ENCODE measurements around the gene LRP2. TPM values are rescaled to one million over a fixed set of nuclear protein-coding genes. Genes with fewer than 3 reads are reported as not detected.

Gene LRP2
- total RNA-seq, 1 donor from 2014 or later: 0.24 TPM

DNA sequence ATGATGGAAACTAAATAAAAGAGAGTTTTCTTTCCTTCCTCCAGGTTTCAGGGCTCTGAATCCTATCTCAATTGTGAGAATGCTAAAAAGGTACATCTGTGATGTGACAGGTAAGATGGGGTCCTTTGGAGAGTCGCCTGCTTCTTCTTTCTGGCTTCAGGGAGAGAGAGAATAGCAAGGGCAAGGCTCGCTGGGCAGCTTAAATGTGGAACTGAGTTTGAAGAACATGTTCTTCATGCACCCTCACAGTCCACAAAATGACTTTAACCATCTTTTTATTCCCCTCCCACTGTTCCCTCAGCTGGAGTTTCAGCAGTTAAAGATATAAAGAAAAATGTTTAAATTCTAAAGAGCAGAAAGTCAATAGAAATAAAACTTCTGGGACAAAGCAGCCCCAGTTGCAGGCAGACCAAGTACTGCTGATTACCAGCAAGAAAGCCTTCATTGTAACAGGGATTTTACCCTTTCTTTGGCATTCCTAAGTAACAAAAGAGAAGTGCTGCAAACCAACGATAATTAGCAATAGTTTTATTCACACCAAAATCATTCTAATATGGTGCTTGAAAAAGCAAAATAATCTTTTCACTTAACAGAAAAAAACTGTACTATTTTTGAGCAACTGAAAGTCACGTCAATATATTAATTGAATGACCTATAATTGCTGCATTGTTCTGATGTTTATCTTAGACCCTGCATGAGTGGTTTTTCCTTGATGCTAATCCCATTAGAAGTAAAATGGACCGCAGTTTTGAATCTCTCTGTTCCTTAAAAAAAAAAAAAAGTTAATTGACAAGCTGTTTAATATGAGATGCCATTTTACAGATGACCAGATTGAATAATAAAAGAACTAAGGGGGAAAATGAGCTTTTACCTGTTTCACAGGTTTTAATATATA is 61.5 kb downstream of the LRP2 start:
- Mint-ChIP-seq H3K4me1 (ENCODE audit: unreplicated experiment) (peaks cover 3% of the 10 kb centered on the region), H3K27me3 (ENCODE audit: unreplicated experiment) (peaks cover 20% of the 10 kb centered on the region), H3K36me3 (ENCODE audit: unreplicated experiment) (no peaks in the 10 kb centered on the region), H3K4me3 (ENCODE audit: unreplicated experiment) (no peak overlapping the region), H3K27ac (ENCODE audit: unreplicated experiment) (no peak overlapping the region), H3K9me3 (ENCODE audit: unreplicated experiment) (no peaks in the 10 kb centered on the region)
- TF ChIP-seq, protein P1, sequence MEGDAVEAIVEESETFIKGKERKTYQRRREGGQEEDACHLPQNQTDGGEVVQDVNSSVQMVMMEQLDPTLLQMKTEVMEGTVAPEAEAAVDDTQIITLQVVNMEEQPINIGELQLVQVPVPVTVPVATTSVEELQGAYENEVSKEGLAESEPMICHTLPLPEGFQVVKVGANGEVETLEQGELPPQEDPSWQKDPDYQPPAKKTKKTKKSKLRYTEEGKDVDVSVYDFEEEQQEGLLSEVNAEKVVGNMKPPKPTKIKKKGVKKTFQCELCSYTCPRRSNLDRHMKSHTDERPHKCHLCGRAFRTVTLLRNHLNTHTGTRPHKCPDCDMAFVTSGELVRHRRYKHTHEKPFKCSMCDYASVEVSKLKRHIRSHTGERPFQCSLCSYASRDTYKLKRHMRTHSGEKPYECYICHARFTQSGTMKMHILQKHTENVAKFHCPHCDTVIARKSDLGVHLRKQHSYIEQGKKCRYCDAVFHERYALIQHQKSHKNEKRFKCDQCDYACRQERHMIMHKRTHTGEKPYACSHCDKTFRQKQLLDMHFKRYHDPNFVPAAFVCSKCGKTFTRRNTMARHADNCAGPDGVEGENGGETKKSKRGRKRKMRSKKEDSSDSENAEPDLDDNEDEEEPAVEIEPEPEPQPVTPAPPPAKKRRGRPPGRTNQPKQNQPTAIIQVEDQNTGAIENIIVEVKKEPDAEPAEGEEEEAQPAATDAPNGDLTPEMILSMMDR (IDR thresholded peaks at IDR 0.05): no peak
- DNase-seq (ENCODE audit: extremely low spot score, unreplicated experiment): no peak

DNA sequence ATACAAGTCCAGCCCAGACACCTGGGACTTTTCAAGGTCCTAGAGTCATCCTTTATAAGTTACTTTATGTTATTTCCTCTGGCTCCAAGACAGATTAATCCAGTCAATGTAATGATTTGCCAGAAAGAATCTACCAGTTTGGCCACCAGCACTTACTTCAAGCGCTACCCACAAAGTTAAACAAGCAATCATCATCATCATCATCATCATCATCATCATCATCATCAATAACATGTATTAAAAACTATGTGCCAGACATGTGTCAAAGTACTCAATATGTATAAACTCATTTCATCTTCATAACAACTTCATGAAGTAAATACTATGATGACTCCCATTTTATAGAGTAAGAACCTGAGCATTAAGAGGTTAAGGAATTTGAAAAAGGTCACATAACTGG is 64.3 kb downstream of the LRP2 start:
- H3K4me3 Mint-ChIP-seq (ENCODE audit: unreplicated experiment): no peak overlapping the region
- peaks cover 20% of the 10 kb centered on the region for H3K27me3 Mint-ChIP-seq (ENCODE audit: unreplicated experiment)
- no peaks in the 10 kb centered on the region for H3K36me3 Mint-ChIP-seq (ENCODE audit: unreplicated experiment)
- H3K4me1 Mint-ChIP-seq (ENCODE audit: unreplicated experiment): no peaks in the 10 kb centered on the region
- no peak overlapping the region for H3K27ac Mint-ChIP-seq (ENCODE audit: unreplicated experiment)
- H3K9me3 Mint-ChIP-seq (ENCODE audit: unreplicated experiment): no peaks in the 10 kb centered on the region
- TF ChIP-seq, protein P1 (IDR thresholded peaks at IDR 0.05): no peak
- DNase-seq (ENCODE audit: extremely low spot score, unreplicated experiment): no peak

DNA sequence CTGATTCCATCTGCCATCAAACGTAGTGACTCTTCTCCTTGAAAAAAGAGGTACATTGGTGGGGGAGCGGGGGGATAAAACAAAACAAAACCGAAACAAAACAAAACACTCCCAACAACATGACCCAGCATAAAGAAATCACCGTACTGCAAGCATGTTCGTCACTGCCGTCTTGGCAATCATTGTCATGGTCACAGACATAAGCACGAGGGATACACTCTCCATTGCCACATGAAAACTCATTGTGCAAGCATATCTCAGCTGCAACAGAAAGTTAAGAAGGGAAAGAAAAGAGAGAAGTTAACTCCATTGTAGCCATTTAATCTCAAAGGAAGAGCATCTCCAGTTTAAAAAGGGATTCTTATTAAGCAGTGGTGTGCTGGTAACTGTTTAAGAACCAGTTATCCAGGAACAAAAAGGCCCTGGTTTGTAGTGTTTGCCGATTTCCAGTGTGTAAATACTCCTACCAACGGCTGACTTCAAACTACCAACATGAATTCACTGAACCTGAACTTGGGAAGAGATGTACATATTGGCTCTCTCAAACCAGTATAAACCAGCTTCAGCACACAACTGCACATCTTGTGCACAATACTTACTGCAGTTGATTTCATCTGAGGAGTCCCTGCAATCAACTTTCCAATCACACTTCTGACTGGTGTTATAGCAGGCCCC is 68.2 kb downstream of the LRP2 start:
- no peaks in the 10 kb centered on the region for H3K36me3 Mint-ChIP-seq (ENCODE audit: unreplicated experiment)
- H3K27me3 Mint-ChIP-seq (ENCODE audit: unreplicated experiment): peaks cover 5% of the 10 kb centered on the region
- TF ChIP-seq, protein P1 (IDR thresholded peaks at IDR 0.05): no peak
- no peak overlapping the region for H3K27ac Mint-ChIP-seq (ENCODE audit: unreplicated experiment)
- no peaks in the 10 kb centered on the region for H3K9me3 Mint-ChIP-seq (ENCODE audit: unreplicated experiment)
- no peak for DNase-seq (ENCODE audit: extremely low spot score, unreplicated experiment)
- no peaks in the 10 kb centered on the region for H3K4me1 Mint-ChIP-seq (ENCODE audit: unreplicated experiment)
- no peak overlapping the region for H3K4me3 Mint-ChIP-seq (ENCODE audit: unreplicated experiment)

DNA sequence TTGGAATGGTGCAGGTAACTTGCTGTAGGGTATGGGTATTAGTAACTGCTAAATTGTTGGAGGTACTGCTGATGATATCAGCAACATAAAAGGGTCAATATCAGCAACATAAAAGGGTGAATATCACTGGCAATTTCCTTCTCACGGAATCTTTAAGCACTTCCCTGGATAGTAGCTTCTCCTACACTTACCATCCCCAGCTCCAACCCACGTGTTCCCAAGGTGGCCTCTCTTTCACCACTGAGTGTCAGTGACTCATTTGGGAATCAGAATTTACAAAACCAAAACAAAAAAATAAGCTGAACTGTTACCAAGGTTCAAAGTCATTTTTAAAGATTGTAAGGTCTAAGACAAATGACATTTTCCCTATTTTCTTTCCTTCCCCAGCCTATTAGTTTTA is 70.8 kb downstream of the LRP2 start:
- Mint-ChIP-seq H3K27ac (ENCODE audit: unreplicated experiment) (no peak overlapping the region), H3K4me3 (ENCODE audit: unreplicated experiment) (no peak overlapping the region), H3K36me3 (ENCODE audit: unreplicated experiment) (no peaks in the 10 kb centered on the region), H3K4me1 (ENCODE audit: unreplicated experiment) (no peaks in the 10 kb centered on the region), H3K9me3 (ENCODE audit: unreplicated experiment) (no peaks in the 10 kb centered on the region), H3K27me3 (ENCODE audit: unreplicated experiment) (no peaks in the 10 kb centered on the region)
- DNase-seq (ENCODE audit: extremely low spot score, unreplicated experiment): no peak
- TF ChIP-seq, protein P1 (IDR thresholded peaks at IDR 0.05): no peak

DNA sequence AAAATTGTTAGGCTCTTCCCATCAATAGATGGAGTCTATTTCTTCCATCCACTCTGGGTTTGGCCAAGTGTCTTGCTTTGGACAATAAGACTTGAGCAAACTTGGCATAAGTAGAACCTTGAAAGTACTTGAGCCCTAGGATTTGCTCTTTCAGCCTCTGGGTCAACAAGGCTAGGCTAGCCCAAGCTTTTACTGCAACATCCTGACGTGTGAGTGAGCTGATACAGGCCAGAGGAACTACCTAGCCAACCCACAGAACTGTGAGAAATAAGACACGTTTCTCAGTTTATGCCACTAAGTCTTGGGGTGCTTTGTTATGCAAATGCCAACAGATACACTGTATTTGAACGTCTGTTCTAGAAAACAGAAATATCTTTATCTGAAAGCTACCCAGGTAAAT is 71.9 kb downstream of the LRP2 start:
- no peaks in the 10 kb centered on the region for H3K9me3 Mint-ChIP-seq (ENCODE audit: unreplicated experiment)
- H3K27me3 Mint-ChIP-seq (ENCODE audit: unreplicated experiment): peaks cover 2% of the 10 kb centered on the region
- DNase-seq (ENCODE audit: extremely low spot score, unreplicated experiment): no peak
- TF ChIP-seq, protein P1 (IDR thresholded peaks at IDR 0.05): no peak
- H3K4me3 Mint-ChIP-seq (ENCODE audit: unreplicated experiment): no peak overlapping the region
- H3K4me1 Mint-ChIP-seq (ENCODE audit: unreplicated experiment): no peaks in the 10 kb centered on the region
- H3K36me3 Mint-ChIP-seq (ENCODE audit: unreplicated experiment): no peaks in the 10 kb centered on the region
- no peak overlapping the region for H3K27ac Mint-ChIP-seq (ENCODE audit: unreplicated experiment)
